Progenitor cell of endocrine pancreas (in vitro differentiated cells): ENCODE results near the gene ANO3. TPM values are rescaled to one million over a fixed set of nuclear protein-coding genes. Genes with fewer than 3 reads are reported as not detected.
A peak's percentile ranks its signal among the peaks of the same experiment; 100 is the strongest.

Experiments used
- DNase-seq: peaks from one replicate; pipeline ENCODE4 v3.0.0; 2021; ENCODE audit warnings: low spot score; ENCODE audit not compliant: unreplicated experiment
- H3K27ac Mint-ChIP-seq: 2 replicates; pipeline ENCODE4 v1.8.0; 2021; ENCODE audit warnings: mild to moderate bottlenecking, moderate library complexity, mixed read lengths
- H3K27me3 Mint-ChIP-seq: 2 replicates; pipeline ENCODE4 v1.8.0; 2021; ENCODE audit warnings: mixed read lengths
- H3K36me3 Mint-ChIP-seq: 2 replicates; pipeline ENCODE4 v1.8.0; 2022; ENCODE audit warnings: mixed read lengths; ENCODE audit not compliant: insufficient read depth
- H3K4me1 Mint-ChIP-seq: 2 replicates; pipeline ENCODE4 v1.8.0; 2021; ENCODE audit warnings: low read depth, mixed read lengths
- H3K4me3 Mint-ChIP-seq: 2 replicates; pipeline ENCODE4 v1.8.0; 2021; ENCODE audit warnings: low read depth, mild to moderate bottlenecking, moderate library complexity, mixed read lengths
- H3K9me3 Mint-ChIP-seq: 2 replicates; pipeline ENCODE4 v1.8.0; 2021; ENCODE audit warnings: low read depth, mixed read lengths
- total RNA-seq: library from RNA; stranded (reverse); gene quantifications from 2 replicates; pipeline ENCODE4 v1.2.1, GENCODE V29; 2021
- TF ChIP-seq, protein P1 (sequence below): fragments of 200-600 bp; sonication (generic); IDR thresholded peaks from one replicate; pipeline ENCODE4 v1.5.0; 2021; ENCODE audit warnings: antibody characterized with exemption, mild to moderate bottlenecking; ENCODE audit not compliant: unreplicated experiment

Gene ANO3
- total RNA-seq, 1 donor from 2014 or later = 0.53 TPM

DNA sequence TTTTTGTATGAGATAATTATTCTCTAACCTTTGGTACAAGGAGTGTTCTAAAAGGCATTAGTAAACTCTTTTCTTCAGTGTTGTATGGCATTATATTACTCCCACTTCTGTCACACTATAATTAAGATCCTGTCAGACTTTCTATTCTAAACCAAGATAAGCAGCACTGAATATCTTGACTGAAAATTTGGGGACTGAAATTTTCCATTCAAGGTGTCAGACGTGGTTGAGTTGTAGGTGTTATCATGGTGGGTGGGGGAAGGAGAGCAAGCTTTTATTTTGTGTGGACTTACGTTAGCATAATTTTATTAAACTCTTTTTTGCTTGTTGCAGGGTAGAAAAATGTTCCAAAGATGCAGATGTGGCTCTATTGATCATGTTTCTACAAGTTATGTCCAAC lies 217.2 kb downstream of the ANO3 start:
- Mint-ChIP-seq H3K36me3 (no peaks in the 10 kb centered on the region), H3K4me1 (no peaks in the 10 kb centered on the region), H3K4me3 (no peak overlapping the region), H3K9me3 (no peaks in the 10 kb centered on the region), H3K27ac (no peak overlapping the region), H3K27me3 (no peaks in the 10 kb centered on the region)
- TF ChIP-seq, protein P1, sequence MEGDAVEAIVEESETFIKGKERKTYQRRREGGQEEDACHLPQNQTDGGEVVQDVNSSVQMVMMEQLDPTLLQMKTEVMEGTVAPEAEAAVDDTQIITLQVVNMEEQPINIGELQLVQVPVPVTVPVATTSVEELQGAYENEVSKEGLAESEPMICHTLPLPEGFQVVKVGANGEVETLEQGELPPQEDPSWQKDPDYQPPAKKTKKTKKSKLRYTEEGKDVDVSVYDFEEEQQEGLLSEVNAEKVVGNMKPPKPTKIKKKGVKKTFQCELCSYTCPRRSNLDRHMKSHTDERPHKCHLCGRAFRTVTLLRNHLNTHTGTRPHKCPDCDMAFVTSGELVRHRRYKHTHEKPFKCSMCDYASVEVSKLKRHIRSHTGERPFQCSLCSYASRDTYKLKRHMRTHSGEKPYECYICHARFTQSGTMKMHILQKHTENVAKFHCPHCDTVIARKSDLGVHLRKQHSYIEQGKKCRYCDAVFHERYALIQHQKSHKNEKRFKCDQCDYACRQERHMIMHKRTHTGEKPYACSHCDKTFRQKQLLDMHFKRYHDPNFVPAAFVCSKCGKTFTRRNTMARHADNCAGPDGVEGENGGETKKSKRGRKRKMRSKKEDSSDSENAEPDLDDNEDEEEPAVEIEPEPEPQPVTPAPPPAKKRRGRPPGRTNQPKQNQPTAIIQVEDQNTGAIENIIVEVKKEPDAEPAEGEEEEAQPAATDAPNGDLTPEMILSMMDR = no peak
- DNase-seq = no peak

DNA sequence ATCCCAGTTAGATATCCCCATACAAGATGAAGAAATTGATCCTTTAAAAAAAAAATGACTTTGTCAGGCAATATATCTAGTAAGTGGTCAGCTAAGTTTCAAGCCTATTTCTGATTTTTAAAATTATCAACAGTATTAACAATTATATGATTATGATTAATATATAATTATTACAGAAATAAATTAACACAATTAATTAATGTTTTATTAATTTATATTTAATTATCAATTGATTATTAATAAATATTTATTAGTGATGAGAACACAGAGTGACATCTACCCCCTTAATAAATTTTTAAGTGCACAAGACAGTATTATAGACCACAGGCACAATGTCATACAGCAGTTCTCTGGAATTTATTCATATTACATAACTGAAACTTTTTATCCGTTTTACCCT lies 218.1 kb downstream of the ANO3 start:
- H3K27me3 Mint-ChIP-seq = no peaks in the 10 kb centered on the region
- no peak for DNase-seq
- no peak overlapping the region for H3K4me3 Mint-ChIP-seq
- TF ChIP-seq, protein P1 = no peak
- H3K36me3 Mint-ChIP-seq = no peaks in the 10 kb centered on the region
- no peaks in the 10 kb centered on the region for H3K4me1 Mint-ChIP-seq
- H3K27ac Mint-ChIP-seq = no peak overlapping the region
- H3K9me3 Mint-ChIP-seq = no peaks in the 10 kb centered on the region

DNA sequence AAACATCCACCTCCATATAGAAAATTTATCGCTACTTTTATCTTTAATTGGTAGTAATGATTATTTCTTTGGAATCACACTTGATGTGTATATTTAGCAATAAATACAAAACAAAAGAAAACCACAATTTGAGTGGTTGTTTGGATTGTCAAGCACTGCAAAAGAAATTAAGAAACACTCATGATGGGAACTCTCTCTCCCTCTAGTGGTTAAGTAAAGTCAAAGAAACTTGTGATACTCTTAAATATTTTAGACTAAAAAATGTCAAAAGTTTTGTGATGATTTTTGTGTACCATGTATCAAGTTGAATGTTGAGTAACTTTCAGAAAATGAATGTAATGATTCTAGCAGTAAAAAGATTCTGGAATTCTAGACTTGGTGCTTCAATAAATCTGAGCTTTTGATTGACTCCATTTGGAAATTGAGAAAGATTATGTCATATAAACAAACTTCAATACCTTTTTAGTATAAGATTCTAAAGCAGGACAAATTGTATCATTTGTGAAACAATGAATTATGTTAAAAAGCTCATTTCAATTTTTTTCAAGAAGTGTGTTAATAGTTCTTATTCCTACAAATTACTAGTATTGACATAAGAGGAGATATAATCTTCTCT lies 219.4 kb downstream of the ANO3 start:
- H3K9me3 Mint-ChIP-seq = no peaks in the 10 kb centered on the region
- H3K4me1 Mint-ChIP-seq = no peaks in the 10 kb centered on the region
- no peak for DNase-seq
- TF ChIP-seq, protein P1 = peak; percentile 66
- no peak overlapping the region for H3K27ac Mint-ChIP-seq
- H3K27me3 Mint-ChIP-seq = no peaks in the 10 kb centered on the region
- no peak overlapping the region for H3K4me3 Mint-ChIP-seq
- H3K36me3 Mint-ChIP-seq = no peaks in the 10 kb centered on the region

DNA sequence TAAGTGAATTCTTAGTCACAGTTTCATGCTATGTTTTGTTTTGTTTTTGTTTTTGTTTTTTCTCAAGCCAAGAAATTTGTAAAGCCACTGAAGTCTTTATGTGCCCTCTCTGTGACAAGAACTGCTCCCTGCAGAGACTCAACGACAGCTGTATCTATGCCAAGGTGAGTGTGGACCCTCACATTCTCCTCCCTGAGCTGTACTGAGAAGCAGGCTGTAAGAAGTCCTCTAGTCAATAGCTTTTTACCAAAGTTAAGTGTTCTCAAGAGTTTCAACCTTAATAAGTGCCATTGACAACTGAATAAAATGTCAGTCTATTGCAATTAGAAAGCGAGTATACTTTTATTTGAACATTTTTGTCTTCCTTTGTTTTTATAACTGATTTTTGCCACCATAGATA lies 221.3 kb downstream of the ANO3 start:
- no peaks in the 10 kb centered on the region for H3K9me3 Mint-ChIP-seq
- H3K27ac Mint-ChIP-seq = no peak overlapping the region
- H3K4me1 Mint-ChIP-seq = no peaks in the 10 kb centered on the region
- H3K36me3 Mint-ChIP-seq = no peaks in the 10 kb centered on the region
- H3K4me3 Mint-ChIP-seq = no peak overlapping the region
- TF ChIP-seq, protein P1 = no peak
- DNase-seq = no peak
- H3K27me3 Mint-ChIP-seq = no peaks in the 10 kb centered on the region

DNA sequence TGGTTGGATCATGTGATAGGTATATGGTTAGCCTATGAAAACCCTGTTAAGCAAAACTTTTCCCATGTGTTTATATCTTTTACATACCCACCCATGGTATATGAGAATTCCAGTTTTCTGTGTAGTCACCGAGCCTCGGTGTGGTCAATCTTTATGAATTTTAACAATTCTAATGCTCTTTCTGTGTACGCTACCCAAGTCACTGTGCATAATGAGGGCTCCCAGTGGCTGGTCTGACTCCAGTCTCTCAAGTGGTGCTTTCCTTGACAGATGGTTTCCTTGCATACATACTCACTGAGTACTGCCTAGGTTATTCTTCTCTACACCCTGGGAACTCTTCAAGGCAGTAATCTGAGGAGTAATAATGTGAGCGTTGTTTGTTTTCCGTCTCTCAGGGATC lies 222.5 kb downstream of the ANO3 start:
- H3K9me3 Mint-ChIP-seq = no peaks in the 10 kb centered on the region

More for the DNA sequence above, 222.5 kb downstream of the ANO3 start:
- Mint-ChIP-seq H3K4me3 (no peak overlapping the region), H3K4me1 (no peaks in the 10 kb centered on the region), H3K27ac (no peak overlapping the region), H3K27me3 (no peaks in the 10 kb centered on the region), H3K36me3 (no peaks in the 10 kb centered on the region)
- TF ChIP-seq, protein P1 = no peak
- no peak for DNase-seq
